VCaP (cell line): ENCODE results near the gene BPIFB4.
"Not testable (repeated sequence)": the region's sequence is repeated elsewhere in the genome, so short reads cannot be mapped to it uniquely, and the experiment has no call there.

Experiments
- H3K27ac ChIP-seq: fragments of 450-650 bp; 2 replicates; pipeline ENCODE4 v1.5.1; 2017
- CTCF ChIP-seq: fragments of 450-650 bp; conservative IDR thresholded peaks from 2 replicates; pipeline ENCODE4 v1.5.1; 2017; ENCODE audit warnings: mild to moderate bottlenecking, moderate library complexity

BPIFB4 gene

GRCh38 chr20:33111306-33111705 is 31.9 kb downstream of the BPIFB4 start:
- no peak for TF ChIP-seq CTCF
- no peak overlapping the region for H3K27ac ChIP-seq

GRCh38 chr20:33112547-33113386 is 33.3 kb downstream of the BPIFB4 start:
- H3K27ac ChIP-seq: no peak overlapping the region
- TF ChIP-seq CTCF: no peak

DNA sequence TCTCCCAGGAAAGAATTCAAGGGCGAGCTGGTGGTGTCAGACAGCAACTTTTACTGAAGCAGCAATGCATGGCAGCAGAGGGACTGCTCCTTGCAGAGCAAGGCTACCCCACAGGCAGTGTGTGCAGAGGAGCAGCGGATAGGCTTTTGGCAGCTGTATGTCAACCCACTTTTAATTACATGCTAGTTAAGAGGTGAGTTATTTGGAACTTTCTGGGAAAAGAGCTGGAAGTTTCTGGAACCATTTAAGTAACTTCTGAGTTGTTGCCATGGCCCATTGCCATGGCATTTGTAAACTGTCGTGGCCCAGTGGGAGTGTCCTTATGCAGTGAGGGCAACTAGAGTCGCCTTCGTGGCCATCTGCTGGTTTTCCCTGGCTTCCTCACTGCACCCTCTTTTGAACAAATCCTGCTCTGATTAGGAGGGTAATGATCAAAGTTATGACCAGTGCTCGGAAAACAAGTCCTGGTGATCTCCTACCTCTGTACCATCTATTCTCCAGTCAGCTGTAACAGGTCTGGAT is 34.0 kb downstream of the BPIFB4 start:
- no peak for TF ChIP-seq CTCF
- H3K27ac ChIP-seq: no peak overlapping the region

DNA sequence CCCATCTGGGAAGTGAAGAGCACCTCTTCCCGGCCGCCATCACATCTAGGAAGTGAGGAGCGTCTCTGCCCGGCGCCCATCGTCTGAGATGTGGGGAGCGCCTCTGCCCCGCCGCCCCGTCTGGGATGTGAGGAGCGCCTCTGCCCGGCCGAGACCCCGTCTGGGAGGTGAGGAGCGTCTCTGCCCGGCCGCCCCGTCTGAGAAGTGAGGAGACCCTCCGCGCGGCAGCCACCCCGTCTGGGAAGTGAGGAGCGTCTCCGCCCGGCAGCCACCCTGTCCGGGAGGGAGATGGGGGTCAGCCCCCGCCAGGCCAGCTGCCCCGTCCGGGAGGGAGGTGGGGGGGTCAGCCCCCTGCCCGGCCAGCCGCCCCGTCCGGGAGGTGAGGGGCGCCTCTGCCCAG is 36.1 kb downstream of the BPIFB4 start:
- H3K27ac ChIP-seq: not testable (repeated sequence)

- H3K27ac ChIP-seq: no peak overlapping the region
- TF ChIP-seq CTCF: no peak
Measured at GRCh38 chr20:33119725-33120720, 40.6 kb downstream of the BPIFB4 start.

DNA sequence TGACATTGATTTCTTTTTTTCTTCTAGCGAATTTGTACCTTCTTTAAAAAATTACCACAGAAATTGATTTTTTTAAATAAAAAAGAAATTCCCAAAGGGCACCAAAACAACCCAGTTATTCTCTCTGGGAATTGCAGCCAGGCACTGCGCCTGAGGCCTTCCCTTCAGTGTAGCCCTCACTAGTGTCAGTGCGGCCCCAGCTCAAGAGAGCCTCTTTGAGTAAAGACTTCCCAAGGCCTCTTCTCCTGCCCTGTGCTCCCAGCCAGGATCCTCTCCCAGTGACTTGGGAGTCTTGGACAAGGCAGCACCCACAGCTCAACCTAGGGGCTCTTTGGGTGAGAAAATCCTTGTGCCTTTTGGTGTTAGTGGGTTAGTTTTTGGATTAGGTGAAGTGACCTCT is 41.5 kb downstream of the BPIFB4 start:
- no peak for TF ChIP-seq CTCF
- H3K27ac ChIP-seq: no peak overlapping the region

- H3K27ac ChIP-seq: not testable (repeated sequence)
Measured at GRCh38 chr20:33122297-33122696, 42.9 kb downstream of the BPIFB4 start.

GRCh38 chr20:33124261-33124660 is 44.8 kb downstream of the BPIFB4 start:
- no peak for TF ChIP-seq CTCF

More at GRCh38 chr20:33124261-33124660, 44.8 kb downstream of the BPIFB4 start:
- no peak overlapping the region for H3K27ac ChIP-seq
